C4-2B (cell line): ENCODE data around the gene ERLEC1.

Experiments used
- CTCF ChIP-seq: fragments of 450-650 bp; conservative IDR thresholded peaks from 2 replicates; pipeline ENCODE4 v1.5.1; 2017; ENCODE audit warnings: mild to moderate bottlenecking
- ZFX ChIP-seq: fragments of 450-650 bp; IDR thresholded peaks from 2 replicates; pipeline ENCODE4 v1.6.1; 2017

DNA sequence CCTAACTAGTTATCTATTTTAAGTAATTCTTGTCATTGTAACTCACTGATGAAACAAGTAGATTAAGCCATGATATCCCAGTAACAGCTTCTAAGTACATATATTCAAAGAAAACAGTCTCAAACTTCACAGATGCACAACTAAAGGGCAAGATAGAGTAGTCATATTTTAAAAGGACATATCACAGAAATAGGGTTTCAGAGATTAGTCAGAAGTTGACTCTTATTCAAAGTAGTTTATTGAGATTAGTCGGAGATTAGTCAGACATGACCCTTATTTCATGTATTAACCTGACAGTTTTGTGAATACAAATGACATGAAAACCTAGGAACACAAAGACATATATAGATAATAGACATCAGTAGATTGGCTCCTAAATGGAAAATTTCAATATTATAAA lies 35.1 kb upstream of the ERLEC1 start:
- TF ChIP-seq CTCF (no peak), ZFX (no peak)
